ENCODE results near the gene CIDEA. TPM values are rescaled to one million over a fixed set of nuclear protein-coding genes. Genes with fewer than 3 reads are reported as not detected.

Gene CIDEA
- total RNA-seq, 1 experiment from 2014 or later, result not detected

DNA sequence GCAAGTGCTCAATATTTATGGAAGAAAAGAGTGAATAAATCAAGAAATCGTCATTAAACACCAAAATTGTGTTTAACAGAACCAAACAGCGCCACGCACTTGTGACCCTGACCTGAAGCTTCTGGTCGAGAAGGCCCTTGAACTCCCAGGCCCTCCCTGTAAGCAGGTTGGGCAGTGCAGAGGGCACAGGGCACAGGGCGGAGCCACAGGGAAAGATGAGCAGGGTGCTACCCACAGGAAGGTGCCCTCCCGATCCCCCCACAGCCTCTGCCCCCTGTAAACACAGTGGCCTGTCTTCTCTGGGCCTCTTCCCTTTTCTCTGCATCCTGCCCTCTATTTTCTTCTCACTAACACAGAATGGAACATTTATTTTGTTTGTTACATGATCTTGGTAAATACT, 37.0 kb downstream of the CIDEA start:
- Histone ChIP-seq H3K4me3 (ENCODE audit: low read depth, low read length) (no peak overlapping the region), H3K27me3 (replicated peaks; ENCODE audit: control insufficient read depth, insufficient read depth, low read length) (no peaks in the 10 kb centered on the region; the same call in 1 of the 2 replicates), H3K9me3 (no peaks in the 10 kb centered on the region), H3K4me1 (peaks cover 8% of the 10 kb centered on the region; the same call in 1 of the 2 replicates), H3K36me3 (ENCODE audit: control insufficient read depth, insufficient read depth, low read length) (no peaks in the 10 kb centered on the region)
- H3K9me3 Mint-ChIP-seq (ENCODE audit: unreplicated experiment), result no peaks in the 10 kb centered on the region
- ChIA-PET POLR2A (no interaction called here), CTCF (interaction anchor here (1.5 kb wide), 1 partner anchor 13 kb away, joined by 3 read pairs; no protein-coding TSS in a partner anchor)
- H3K27ac Mint-ChIP-seq (ENCODE audit: unreplicated experiment), result no peak overlapping the region
- H3K4me1 Mint-ChIP-seq (ENCODE audit: low read depth, unreplicated experiment), result peaks cover 15% of the 10 kb centered on the region
- no peak for DNase-seq
- TF ChIP-seq, protein P1, sequence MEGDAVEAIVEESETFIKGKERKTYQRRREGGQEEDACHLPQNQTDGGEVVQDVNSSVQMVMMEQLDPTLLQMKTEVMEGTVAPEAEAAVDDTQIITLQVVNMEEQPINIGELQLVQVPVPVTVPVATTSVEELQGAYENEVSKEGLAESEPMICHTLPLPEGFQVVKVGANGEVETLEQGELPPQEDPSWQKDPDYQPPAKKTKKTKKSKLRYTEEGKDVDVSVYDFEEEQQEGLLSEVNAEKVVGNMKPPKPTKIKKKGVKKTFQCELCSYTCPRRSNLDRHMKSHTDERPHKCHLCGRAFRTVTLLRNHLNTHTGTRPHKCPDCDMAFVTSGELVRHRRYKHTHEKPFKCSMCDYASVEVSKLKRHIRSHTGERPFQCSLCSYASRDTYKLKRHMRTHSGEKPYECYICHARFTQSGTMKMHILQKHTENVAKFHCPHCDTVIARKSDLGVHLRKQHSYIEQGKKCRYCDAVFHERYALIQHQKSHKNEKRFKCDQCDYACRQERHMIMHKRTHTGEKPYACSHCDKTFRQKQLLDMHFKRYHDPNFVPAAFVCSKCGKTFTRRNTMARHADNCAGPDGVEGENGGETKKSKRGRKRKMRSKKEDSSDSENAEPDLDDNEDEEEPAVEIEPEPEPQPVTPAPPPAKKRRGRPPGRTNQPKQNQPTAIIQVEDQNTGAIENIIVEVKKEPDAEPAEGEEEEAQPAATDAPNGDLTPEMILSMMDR (IDR thresholded peaks at IDR 0.05; ENCODE audit: insufficient read depth in 1 of 2, low read depth in 1 of 2, low read length in 1 of 2, severe bottlenecking in 1 of 2, unreplicated experiment in 1 of 2), result no peak
- intact Hi-C loops (cut with micrococcal nuclease; ENCODE audit: unreplicated experiment), result no loop called here
- no peak overlapping the region for H3K4me3 Mint-ChIP-seq (ENCODE audit: unreplicated experiment)
- no TSS peak for BruUV-seq (replicated peaks)
- no peaks in the 10 kb centered on the region for H3K27me3 Mint-ChIP-seq (ENCODE audit: insufficient read depth, unreplicated experiment)
- no peaks in the 10 kb centered on the region for H3K36me3 Mint-ChIP-seq (ENCODE audit: insufficient read depth, unreplicated experiment)

GRCh38 chr18:12291690-12292089, 37.5 kb downstream of the CIDEA start:
- Mint-ChIP-seq H3K27ac (ENCODE audit: unreplicated experiment) (no peak overlapping the region), H3K4me1 (ENCODE audit: low read depth, unreplicated experiment) (peaks cover 15% of the 10 kb centered on the region), H3K36me3 (ENCODE audit: insufficient read depth, unreplicated experiment) (no peaks in the 10 kb centered on the region), H3K9me3 (ENCODE audit: unreplicated experiment) (no peaks in the 10 kb centered on the region), H3K27me3 (ENCODE audit: insufficient read depth, unreplicated experiment) (no peaks in the 10 kb centered on the region), H3K4me3 (ENCODE audit: unreplicated experiment) (no peak overlapping the region)
- Histone ChIP-seq H3K27me3 (replicated peaks; ENCODE audit: control insufficient read depth, insufficient read depth, low read length) (no peaks in the 10 kb centered on the region; the same call in 1 of the 2 replicates), H3K4me3 (ENCODE audit: low read depth, low read length) (no peak overlapping the region), H3K9me3 (no peaks in the 10 kb centered on the region), H3K4me1 (peaks cover 8% of the 10 kb centered on the region; the same call in 1 of the 2 replicates), H3K36me3 (ENCODE audit: control insufficient read depth, insufficient read depth, low read length) (no peaks in the 10 kb centered on the region)
- ChIA-PET POLR2A (no interaction called here), CTCF (interaction anchor here (1.5 kb wide), 1 partner anchor 13 kb away, joined by 3 read pairs; no protein-coding TSS in a partner anchor)
- no peak for DNase-seq
- TF ChIP-seq, protein P1 (IDR thresholded peaks at IDR 0.05; ENCODE audit: insufficient read depth in 1 of 2, low read depth in 1 of 2, low read length in 1 of 2, severe bottlenecking in 1 of 2, unreplicated experiment in 1 of 2), result no peak
- intact Hi-C loops (cut with micrococcal nuclease; ENCODE audit: unreplicated experiment), result no loop called here
- BruUV-seq (replicated peaks), result no TSS peak

DNA sequence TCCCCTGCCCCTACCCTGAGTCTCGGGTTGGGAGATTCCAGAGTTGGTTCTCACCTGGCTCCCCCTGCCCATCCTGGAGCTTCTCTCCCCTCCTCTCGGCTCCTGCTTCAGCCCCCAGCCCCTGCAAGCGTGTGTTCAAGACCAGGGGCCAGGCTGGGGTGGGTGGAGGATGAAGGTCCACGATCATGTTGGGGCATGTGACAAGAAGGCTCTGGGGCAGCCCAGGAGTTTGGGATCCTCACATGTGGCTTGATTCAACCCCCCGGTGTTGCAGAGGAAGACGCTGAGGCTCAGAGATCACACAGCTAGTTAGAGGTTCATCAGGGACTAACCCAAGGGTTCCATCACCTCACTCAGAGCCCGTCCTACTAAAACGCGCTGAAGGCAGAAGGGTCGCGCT, 39.7 kb downstream of the CIDEA start:
- POLR2A ChIA-PET, result no interaction called here
- peaks cover 3% of the 10 kb centered on the region; the same call in 1 of the 2 replicates for H3K4me1 ChIP-seq
- TF ChIP-seq, protein P1 (IDR thresholded peaks at IDR 0.05; ENCODE audit: insufficient read depth in 1 of 2, low read depth in 1 of 2, low read length in 1 of 2, severe bottlenecking in 1 of 2, unreplicated experiment in 1 of 2), result no peak

More for the DNA sequence above, 39.7 kb downstream of the CIDEA start:
- CTCF ChIA-PET, result interaction anchor here (1.4 kb wide), 1 partner anchor 22 kb away, joined by 4 read pairs; no protein-coding TSS in a partner anchor
- Histone ChIP-seq H3K9me3 (no peaks in the 10 kb centered on the region), H3K4me3 (ENCODE audit: low read depth, low read length) (no peak overlapping the region), H3K27me3 (replicated peaks; ENCODE audit: control insufficient read depth, insufficient read depth, low read length) (no peaks in the 10 kb centered on the region; the same call in 1 of the 2 replicates), H3K36me3 (ENCODE audit: control insufficient read depth, insufficient read depth, low read length) (no peaks in the 10 kb centered on the region)
- Mint-ChIP-seq H3K36me3 (ENCODE audit: insufficient read depth, unreplicated experiment) (no peaks in the 10 kb centered on the region), H3K4me3 (ENCODE audit: unreplicated experiment) (no peak overlapping the region), H3K27me3 (ENCODE audit: insufficient read depth, unreplicated experiment) (no peaks in the 10 kb centered on the region), H3K27ac (ENCODE audit: unreplicated experiment) (no peak overlapping the region), H3K9me3 (ENCODE audit: unreplicated experiment) (no peaks in the 10 kb centered on the region), H3K4me1 (ENCODE audit: low read depth, unreplicated experiment) (peaks cover 11% of the 10 kb centered on the region)
- no TSS peak for BruUV-seq (replicated peaks)
- intact Hi-C loops (cut with micrococcal nuclease; ENCODE audit: unreplicated experiment), result no loop called here
- DNase-seq, result no peak
